Tibial nerve (tissue), 4 donors: ENCODE measurements around the gene ASB3. TPM values are rescaled to one million over a fixed set of nuclear protein-coding genes. Genes with fewer than 3 reads are reported as not detected.

Experiments used
- DNase-seq, 2 donors: peaks; one replicate each; pipeline ENCODE4 v3.0.0-alpha.2; 2019; ENCODE audit warnings: low spot score in 2 of 2
- H3K27ac ChIP-seq, 4 donors: fragments of 200-600 bp; sonication (generic) in 3 of 4; one replicate each; pipeline ENCODE4 v1.5.1; 2017 to 2019; ENCODE audit warnings: mild to moderate bottlenecking in 1 of 4
- H3K27me3 ChIP-seq, 2 donors: fragments of 200-600 bp; sonication (generic) in 1 of 2; one replicate each; pipeline versions ENCODE4 v1.5.1 to v1.6.0; 2017 to 2019
- H3K36me3 ChIP-seq, 3 donors: fragments of 200-600 bp; sonication (generic); one replicate each; pipeline ENCODE4 v1.5.1; 2018 to 2019
- H3K4me1 ChIP-seq, 4 donors: fragments of 200-600 bp; sonication (generic) in 3 of 4; one replicate each; pipeline ENCODE4 v1.5.1; 2017 to 2019
- H3K4me3 ChIP-seq, 4 donors: fragments of 200-600 bp; sonication (generic) in 3 of 4; one replicate each; pipeline ENCODE4 v1.5.1; 2017 to 2019; ENCODE audit warnings: mild to moderate bottlenecking in 1 of 4, moderate library complexity in 1 of 4
- H3K9me3 ChIP-seq, 4 donors: fragments of 200-600 bp; sonication (generic) in 3 of 4; one replicate each; pipeline ENCODE4 v1.5.1; 2017 to 2019
- EP300 ChIP-seq, 2 donors: sonication (generic); formaldehyde crosslinking; IDR thresholded peaks; one replicate each; pipeline ENCODE4 v1.6.1; 2017; ENCODE audit warnings: antibody characterized with exemption in 2 of 2, mild to moderate bottlenecking in 1 of 2
- POLR2A ChIP-seq, 2 donors: fragments of 450-650 bp; IDR thresholded peaks; one replicate each; pipeline ENCODE4 v1.6.1; 2017; ENCODE audit warnings: antibody characterized with exemption in 2 of 2, mild to moderate bottlenecking in 2 of 2, moderate library complexity in 2 of 2
- WGBS, 2 donors: methylation state at CpG; one replicate each; pipeline ENCODE4 v1.1.5; 2018; 5-methylcytosine and 5-hydroxymethylcytosine counted together
- total RNA-seq, 4 donors: library from RNA; depleted of rRNA; stranded (reverse); fragments of >200 nt; gene quantifications; one replicate each; pipeline ENCODE4 v1.1.0, GENCODE V29; 2016
- TF ChIP-seq, protein P1 (sequence below), 5 experiments: fragments of 200-600 bp in 3 of 5; fragments of 450-650 bp in 2 of 5; sonication (generic) in 3 of 5; IDR thresholded peaks; one replicate each; pipeline ENCODE4 v1.5.1; 2016 to 2019; ENCODE audit warnings: antibody characterized with exemption in 5 of 5, mild to moderate bottlenecking in 3 of 5, moderate library complexity in 2 of 5

The ASB3 gene
- total RNA-seq, 4 donors from 2014 or later = 16.8 to 24.7 (median 17.3) TPM

DNA sequence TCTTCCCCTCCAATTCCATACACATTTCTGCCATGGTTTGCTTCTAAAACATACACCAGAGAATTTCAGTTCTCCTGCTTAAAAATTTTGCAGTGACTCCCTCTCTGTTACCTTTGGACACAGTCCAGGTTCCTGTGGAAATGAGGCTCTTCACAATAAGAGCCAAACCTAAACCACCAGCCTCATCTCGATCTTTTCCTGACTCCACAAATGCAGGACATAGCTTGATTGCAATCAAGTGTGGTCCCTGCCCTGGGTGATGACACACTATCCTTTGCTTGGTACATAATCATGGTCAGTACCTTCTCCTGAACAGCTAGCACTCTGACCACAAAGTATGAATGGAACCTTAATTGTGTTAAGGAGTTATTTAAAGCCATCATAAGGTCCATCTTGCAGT lies 154.0 kb downstream of the ASB3 start:
- TF ChIP-seq, protein P1, sequence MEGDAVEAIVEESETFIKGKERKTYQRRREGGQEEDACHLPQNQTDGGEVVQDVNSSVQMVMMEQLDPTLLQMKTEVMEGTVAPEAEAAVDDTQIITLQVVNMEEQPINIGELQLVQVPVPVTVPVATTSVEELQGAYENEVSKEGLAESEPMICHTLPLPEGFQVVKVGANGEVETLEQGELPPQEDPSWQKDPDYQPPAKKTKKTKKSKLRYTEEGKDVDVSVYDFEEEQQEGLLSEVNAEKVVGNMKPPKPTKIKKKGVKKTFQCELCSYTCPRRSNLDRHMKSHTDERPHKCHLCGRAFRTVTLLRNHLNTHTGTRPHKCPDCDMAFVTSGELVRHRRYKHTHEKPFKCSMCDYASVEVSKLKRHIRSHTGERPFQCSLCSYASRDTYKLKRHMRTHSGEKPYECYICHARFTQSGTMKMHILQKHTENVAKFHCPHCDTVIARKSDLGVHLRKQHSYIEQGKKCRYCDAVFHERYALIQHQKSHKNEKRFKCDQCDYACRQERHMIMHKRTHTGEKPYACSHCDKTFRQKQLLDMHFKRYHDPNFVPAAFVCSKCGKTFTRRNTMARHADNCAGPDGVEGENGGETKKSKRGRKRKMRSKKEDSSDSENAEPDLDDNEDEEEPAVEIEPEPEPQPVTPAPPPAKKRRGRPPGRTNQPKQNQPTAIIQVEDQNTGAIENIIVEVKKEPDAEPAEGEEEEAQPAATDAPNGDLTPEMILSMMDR (IDR thresholded peaks at IDR 0.05) = no peak
- TF ChIP-seq EP300 (IDR thresholded peaks at IDR 0.05) (no peak), POLR2A (IDR thresholded peaks at IDR 0.05) (no peak)
- no peak overlapping the region for H3K4me3 ChIP-seq
- DNase-seq = no peak
- no peaks in the 10 kb centered on the region for H3K36me3 ChIP-seq
- H3K9me3 ChIP-seq = no peaks in the 10 kb centered on the region
- peaks cover 0 to 8% (median 0%) of the 10 kb centered on the region in 4 donors for H3K4me1 ChIP-seq
- 45 to 48% methylated on average over 1 of the region's 1 CpG for WGBS, 2 donors
- H3K27ac ChIP-seq = no peak overlapping the region
- no peaks in the 10 kb centered on the region for H3K27me3 ChIP-seq

DNA sequence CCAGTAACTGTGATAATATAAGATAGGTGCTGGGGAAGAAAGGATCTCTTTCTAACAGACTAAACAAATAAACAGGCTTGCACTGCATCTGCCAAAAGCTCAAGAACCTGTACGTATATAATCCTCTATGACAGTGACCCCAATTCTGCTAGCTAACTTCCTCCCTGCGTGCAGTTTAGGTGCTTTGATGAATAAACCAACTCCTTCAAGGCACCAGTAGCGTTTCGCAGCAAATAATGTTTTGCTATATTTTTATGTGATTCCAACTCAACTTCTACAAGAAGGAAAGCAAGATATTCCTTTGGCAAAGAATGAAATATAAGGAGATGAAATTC lies 154.7 kb downstream of the ASB3 start:
- Histone ChIP-seq H3K4me1 (peaks cover 0 to 8% (median 0%) of the 10 kb centered on the region in 4 donors), H3K9me3 (no peaks in the 10 kb centered on the region), H3K36me3 (no peaks in the 10 kb centered on the region), H3K27ac (no peak overlapping the region), H3K4me3 (no peak overlapping the region), H3K27me3 (no peaks in the 10 kb centered on the region)
- TF ChIP-seq, protein P1 (IDR thresholded peaks at IDR 0.05) = no peak
- TF ChIP-seq EP300 (IDR thresholded peaks at IDR 0.05) (no peak), POLR2A (IDR thresholded peaks at IDR 0.05) (no peak)
- DNase-seq = no peak
- 79 to 87% methylated on average over 4 of the region's 4 CpGs for WGBS, 2 donors

DNA sequence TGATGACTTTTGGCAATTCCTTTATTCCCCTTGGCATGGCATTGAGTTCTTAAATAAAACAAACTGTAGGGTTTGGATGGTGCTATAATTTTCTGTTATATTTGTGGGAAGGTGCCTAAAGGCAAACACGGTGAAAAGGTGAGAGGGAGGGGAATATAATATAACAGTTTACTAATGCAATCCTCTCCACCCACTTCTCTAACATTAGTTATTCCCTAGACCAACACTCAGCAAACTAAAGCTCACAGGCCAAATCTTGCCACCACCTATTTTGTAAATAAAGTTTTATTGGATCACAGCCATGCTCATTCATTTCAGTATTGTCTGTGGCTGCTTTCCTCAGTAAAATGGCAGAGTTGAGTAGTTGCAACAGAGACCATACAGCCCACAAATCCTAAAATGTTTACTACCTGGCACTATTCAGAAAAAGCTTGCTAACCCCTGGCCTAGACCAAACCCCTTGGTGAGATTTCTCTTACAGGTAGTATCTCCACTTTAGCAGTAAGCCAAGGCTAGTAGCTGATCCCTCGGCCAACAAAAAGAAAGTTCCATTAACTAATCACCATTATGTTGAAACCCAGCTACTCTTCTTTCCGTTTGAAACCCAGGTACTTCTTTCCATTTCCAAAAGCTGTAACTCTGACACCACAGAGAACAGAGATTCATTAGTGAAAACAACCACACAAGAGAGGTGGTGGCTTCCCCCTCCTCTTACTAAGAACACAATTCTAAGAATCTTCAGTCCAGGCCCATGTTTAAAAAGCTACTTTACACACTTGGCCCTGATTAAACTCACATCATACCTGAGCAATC lies 155.2 kb downstream of the ASB3 start:
- TF ChIP-seq POLR2A (IDR thresholded peaks at IDR 0.05) (no peak), EP300 (IDR thresholded peaks at IDR 0.05) (no peak)
- TF ChIP-seq, protein P1 (IDR thresholded peaks at IDR 0.05) = no peak
- H3K9me3 ChIP-seq = no peaks in the 10 kb centered on the region
- no peaks in the 10 kb centered on the region for H3K27me3 ChIP-seq
- WGBS, 2 donors = 77 to 87% methylated on average over 3 of the region's 3 CpGs
- no peak overlapping the region for H3K27ac ChIP-seq
- no peak for DNase-seq
- no peak overlapping the region for H3K4me3 ChIP-seq
- no peaks in the 10 kb centered on the region for H3K36me3 ChIP-seq
- peaks cover 0 to 8% (median 0%) of the 10 kb centered on the region in 4 donors for H3K4me1 ChIP-seq

DNA sequence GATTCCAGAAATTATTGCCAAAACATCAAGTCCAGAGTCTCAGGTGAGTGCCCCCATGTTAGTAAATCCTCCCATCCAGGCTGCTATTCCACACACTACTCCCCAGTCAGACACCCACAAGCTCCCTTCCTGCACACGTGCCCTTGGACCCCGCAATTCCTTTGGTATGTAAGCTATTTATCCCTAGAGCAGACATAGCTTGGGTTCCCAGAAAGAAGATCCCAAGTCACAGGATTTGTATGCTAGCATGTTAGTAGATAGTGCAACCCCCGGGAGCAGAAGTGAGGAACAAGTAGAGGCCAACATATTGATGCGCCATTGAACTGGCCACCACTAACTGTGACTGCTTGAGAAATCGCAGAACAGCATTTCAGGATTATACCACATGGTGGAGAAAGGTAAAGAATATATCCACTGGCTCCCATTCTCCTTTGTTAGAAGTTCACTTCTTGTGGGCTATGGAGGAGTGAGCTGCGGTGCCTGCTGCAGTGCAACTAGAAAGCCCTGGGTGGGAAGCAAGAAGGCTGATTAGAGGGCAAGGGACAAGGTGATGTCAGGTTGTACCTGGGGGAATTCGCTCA lies 156.6 kb downstream of the ASB3 start:
- H3K27ac ChIP-seq = no peak overlapping the region
- H3K9me3 ChIP-seq = no peaks in the 10 kb centered on the region
- no peaks in the 10 kb centered on the region for H3K36me3 ChIP-seq
- no peaks in the 10 kb centered on the region for H3K27me3 ChIP-seq
- H3K4me1 ChIP-seq = peaks cover 0 to 8% (median 0%) of the 10 kb centered on the region in 4 donors
- no peak for DNase-seq
- WGBS, 2 donors = 76 to 81% methylated on average over 7 of the region's 7 CpGs
- no peak overlapping the region for H3K4me3 ChIP-seq
- TF ChIP-seq EP300 (IDR thresholded peaks at IDR 0.05) (no peak), POLR2A (IDR thresholded peaks at IDR 0.05) (no peak)
- TF ChIP-seq, protein P1 (IDR thresholded peaks at IDR 0.05) = no peak

DNA sequence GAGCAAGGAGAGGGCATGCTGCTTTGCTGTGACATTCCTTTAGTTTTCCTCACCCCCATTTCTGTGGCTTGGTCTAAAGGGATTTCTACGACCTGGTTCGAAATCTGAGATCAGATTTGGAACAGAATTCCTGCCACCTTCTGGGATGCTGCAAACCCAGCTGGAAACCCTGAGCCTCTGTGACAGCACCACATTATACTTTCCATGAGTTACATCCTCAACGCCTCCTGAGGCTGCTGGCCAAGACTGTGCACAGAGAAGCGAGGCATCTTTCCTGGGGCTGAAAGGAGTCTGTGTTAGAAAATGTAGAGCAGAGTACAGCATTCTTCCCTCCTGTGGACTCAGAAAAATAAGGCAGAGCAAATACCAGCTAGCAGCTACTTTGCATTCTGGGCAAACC lies 157.3 kb downstream of the ASB3 start:
- peaks cover 0 to 8% (median 0%) of the 10 kb centered on the region in 4 donors for H3K4me1 ChIP-seq
- H3K27ac ChIP-seq = no peak overlapping the region
- no peak for DNase-seq
- no peaks in the 10 kb centered on the region for H3K36me3 ChIP-seq
- TF ChIP-seq, protein P1 (IDR thresholded peaks at IDR 0.05) = no peak
- no peak for TF ChIP-seq POLR2A (IDR thresholded peaks at IDR 0.05)
- TF ChIP-seq EP300 (IDR thresholded peaks at IDR 0.05) = no peak
- WGBS, 2 donors = 46 to 57% methylated on average over 4 of the region's 4 CpGs
- H3K9me3 ChIP-seq = no peaks in the 10 kb centered on the region
- no peaks in the 10 kb centered on the region for H3K27me3 ChIP-seq
- H3K4me3 ChIP-seq = no peak overlapping the region
